Keratinocyte (primary cell): ENCODE measurements around the gene BNC2. TPM values are rescaled to one million over a fixed set of nuclear protein-coding genes. Genes with fewer than 3 reads are reported as not detected.

Experiments
- DNase-seq: peaks from one replicate; pipeline ENCODE4 v3.0.0-alpha.2; 2011; ENCODE audit warnings: low read depth, missing footprints, low spot score
- FAIRE-seq: peaks from 2 replicates; lab custom pipeline; 2011; peaks lifted over from hg19 to GRCh38; lab: Jason Lieb, UNC
- H2AFZ ChIP-seq: 2 replicates; pipeline ENCODE4 v1.6.0; 2012; ENCODE audit warnings: low read length, control low read depth, inconsistent platforms; ENCODE audit not compliant: control insufficient read depth
- H3K27ac ChIP-seq: 2 replicates; pipeline ENCODE4 v1.5.1; 2011; ENCODE audit warnings: low read length; ENCODE audit not compliant: control insufficient read depth, insufficient read depth
- H3K27me3 ChIP-seq: 3 replicates; pipeline ENCODE4 v1.6.0; 2011; ENCODE audit warnings: low read length; ENCODE audit not compliant: control insufficient read depth, insufficient read depth; ENCODE audit errors: extremely low read depth
- H3K36me3 ChIP-seq, 2 experiments: 2 replicates in 1 of 2; 3 replicates in 1 of 2; pipeline ENCODE4 v1.5.1; 2011; ENCODE audit warnings: low read length in 2 of 2, mild to moderate bottlenecking in 1 of 2; ENCODE audit not compliant: control insufficient read depth in 2 of 2, insufficient read depth in 2 of 2; ENCODE audit errors: extremely low read depth in 1 of 2
- H3K4me1 ChIP-seq: 3 replicates; pipeline ENCODE4 v1.5.1; 2011; ENCODE audit warnings: low read length; ENCODE audit not compliant: control insufficient read depth, insufficient read depth; ENCODE audit errors: extremely low read depth
- H3K4me2 ChIP-seq: 3 replicates; pipeline ENCODE4 v1.6.0; 2011; ENCODE audit warnings: low read depth, low read length; ENCODE audit not compliant: control insufficient read depth, insufficient read depth; ENCODE audit errors: extremely low read depth
- H3K4me3 ChIP-seq, 3 experiments: fragments of 200-600 bp in 1 of 3; sonication (generic) in 1 of 3; 2 replicates in 2 of 3; 3 replicates in 1 of 3; pipeline ENCODE4 v1.5.1; 2011 to 2016; ENCODE audit warnings: low read length in 3 of 3, mild to moderate bottlenecking in 3 of 3, control low read depth in 2 of 3, inconsistent platforms in 1 of 3, low read depth in 1 of 3, mixed read lengths in 1 of 3, mixed run types in 1 of 3, moderate library complexity in 1 of 3; ENCODE audit not compliant: control insufficient read depth in 2 of 3, insufficient read depth in 2 of 3; ENCODE audit errors: extremely low read depth in 1 of 3
- H3K79me2 ChIP-seq: 2 replicates; pipeline ENCODE4 v1.6.0; 2012; ENCODE audit warnings: low read length; ENCODE audit not compliant: control insufficient read depth, insufficient read depth
- H3K9ac ChIP-seq: 3 replicates; pipeline ENCODE4 v1.6.0; 2011; ENCODE audit warnings: low read length; ENCODE audit not compliant: control insufficient read depth, insufficient read depth; ENCODE audit errors: extremely low read depth
- H3K9me1 ChIP-seq: 3 replicates; pipeline ENCODE4 v1.6.0; 2011; ENCODE audit warnings: low read length; ENCODE audit not compliant: control insufficient read depth, insufficient read depth; ENCODE audit errors: extremely low read depth
- H3K9me3 ChIP-seq: 2 replicates; pipeline ENCODE4 v1.5.1; 2012; ENCODE audit warnings: low read depth, low read length; ENCODE audit not compliant: control insufficient read depth
- H4K20me1 ChIP-seq: 3 replicates; pipeline ENCODE4 v1.6.0; 2011; ENCODE audit warnings: low read length; ENCODE audit not compliant: control insufficient read depth, insufficient read depth; ENCODE audit errors: extremely low read depth
- EZH2 ChIP-seq: IDR thresholded peaks from one replicate; pipeline ENCODE4 v1.6.1; 2012; ENCODE audit warnings: inconsistent platforms, mild to moderate bottlenecking, low read length, moderate library complexity
- dilution Hi-C: fragments of 300-500 bp; cut with MboI; formaldehyde crosslinking; loops from one replicate; pipeline ENCODE4 v1.7.0; 2020; ENCODE audit warnings: low sequenced_read_pairs; ENCODE audit not compliant: extremely low pct_ligation_motif_present
- polyA plus RNA-seq, 5 experiments: library from polyadenylated mRNA; depleted of rRNA in 3 of 5; stranded (reverse) in 3 of 5; stranded (forward) in 1 of 5; unstranded in 1 of 5; fragments of >200 nt; gene quantifications; 1 replicate in 1 of 5; 2 replicates in 3 of 5; 3 replicates in 1 of 5; pipeline versions ENCODE4 v1.2.1 to v1.2.3, GENCODE V29; 2011 to 2012; ENCODE audit warnings: missing spikeins in 2 of 5, low read depth in 1 of 5, low replicate concordance in 1 of 5
- TF ChIP-seq, protein P1 (sequence below), 3 experiments: IDR thresholded peaks in 1 of 3; conservative IDR thresholded peaks in 1 of 3; optimal IDR thresholded peaks in 1 of 3; 2 replicates in 2 of 3; 3 replicates in 1 of 3; pipeline versions ENCODE3 to v1.5.1; 2011; ENCODE audit warnings: low read length in 3 of 3, mild to moderate bottlenecking in 3 of 3, moderate library complexity in 2 of 3, control low read depth in 1 of 3, inconsistent platforms in 1 of 3; ENCODE audit not compliant: insufficient read depth in 2 of 3; ENCODE audit errors: extremely low read depth in 1 of 3

BNC2 gene
- polyA plus RNA-seq, 1 donor (not counting 4 experiments of a cell fraction or from before 2014, with no cell fraction given): 1.1 TPM

DNA sequence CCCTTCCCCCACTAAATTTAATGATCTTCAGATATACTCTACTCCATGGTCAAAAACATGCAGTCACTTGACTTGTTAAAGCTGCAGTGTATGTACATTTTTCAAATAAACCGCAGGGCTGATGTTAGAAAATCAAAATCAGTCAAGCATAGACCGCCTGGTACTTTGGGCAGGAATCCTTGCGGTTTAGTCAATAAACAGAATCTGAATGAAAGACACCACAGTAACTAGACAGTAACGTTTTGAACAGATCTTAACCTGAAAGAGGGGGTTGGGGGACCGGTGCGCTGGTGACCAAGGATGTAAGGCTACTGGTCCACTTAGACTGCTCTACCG, 188.8 kb downstream of the BNC2 start:
- TF ChIP-seq, protein P1, sequence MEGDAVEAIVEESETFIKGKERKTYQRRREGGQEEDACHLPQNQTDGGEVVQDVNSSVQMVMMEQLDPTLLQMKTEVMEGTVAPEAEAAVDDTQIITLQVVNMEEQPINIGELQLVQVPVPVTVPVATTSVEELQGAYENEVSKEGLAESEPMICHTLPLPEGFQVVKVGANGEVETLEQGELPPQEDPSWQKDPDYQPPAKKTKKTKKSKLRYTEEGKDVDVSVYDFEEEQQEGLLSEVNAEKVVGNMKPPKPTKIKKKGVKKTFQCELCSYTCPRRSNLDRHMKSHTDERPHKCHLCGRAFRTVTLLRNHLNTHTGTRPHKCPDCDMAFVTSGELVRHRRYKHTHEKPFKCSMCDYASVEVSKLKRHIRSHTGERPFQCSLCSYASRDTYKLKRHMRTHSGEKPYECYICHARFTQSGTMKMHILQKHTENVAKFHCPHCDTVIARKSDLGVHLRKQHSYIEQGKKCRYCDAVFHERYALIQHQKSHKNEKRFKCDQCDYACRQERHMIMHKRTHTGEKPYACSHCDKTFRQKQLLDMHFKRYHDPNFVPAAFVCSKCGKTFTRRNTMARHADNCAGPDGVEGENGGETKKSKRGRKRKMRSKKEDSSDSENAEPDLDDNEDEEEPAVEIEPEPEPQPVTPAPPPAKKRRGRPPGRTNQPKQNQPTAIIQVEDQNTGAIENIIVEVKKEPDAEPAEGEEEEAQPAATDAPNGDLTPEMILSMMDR (optimal IDR thresholded peaks at IDR 0.05 in 1 of 3, IDR thresholded peaks at IDR 0.05 in 1 of 3, conservative IDR thresholded peaks at IDR 0.05 in 1 of 3; ENCODE audit: extremely low read depth in 1 of 3, insufficient read depth in 2 of 3, low read length in 3 of 3): no peak
- TF ChIP-seq EZH2: no peak
- no peak overlapping the region for H2AFZ ChIP-seq
- FAIRE-seq: no peak
- no peaks in the 10 kb centered on the region for H3K27me3 ChIP-seq
- no peak overlapping the region for H3K4me2 ChIP-seq
- dilution Hi-C loops: no loop called here
- no peaks in the 10 kb centered on the region for H3K79me2 ChIP-seq
- no peaks in the 10 kb centered on the region for H3K4me1 ChIP-seq
- no peak overlapping the region for H3K9ac ChIP-seq
- no peaks in the 10 kb centered on the region for H3K9me3 ChIP-seq
- no peaks in the 10 kb centered on the region for H3K9me1 ChIP-seq
- H3K4me3 ChIP-seq: no peak overlapping the region
- no peak for DNase-seq
- H4K20me1 ChIP-seq: no peaks in the 10 kb centered on the region
- H3K36me3 ChIP-seq: no peaks in the 10 kb centered on the region
- no peak overlapping the region for H3K27ac ChIP-seq

DNA sequence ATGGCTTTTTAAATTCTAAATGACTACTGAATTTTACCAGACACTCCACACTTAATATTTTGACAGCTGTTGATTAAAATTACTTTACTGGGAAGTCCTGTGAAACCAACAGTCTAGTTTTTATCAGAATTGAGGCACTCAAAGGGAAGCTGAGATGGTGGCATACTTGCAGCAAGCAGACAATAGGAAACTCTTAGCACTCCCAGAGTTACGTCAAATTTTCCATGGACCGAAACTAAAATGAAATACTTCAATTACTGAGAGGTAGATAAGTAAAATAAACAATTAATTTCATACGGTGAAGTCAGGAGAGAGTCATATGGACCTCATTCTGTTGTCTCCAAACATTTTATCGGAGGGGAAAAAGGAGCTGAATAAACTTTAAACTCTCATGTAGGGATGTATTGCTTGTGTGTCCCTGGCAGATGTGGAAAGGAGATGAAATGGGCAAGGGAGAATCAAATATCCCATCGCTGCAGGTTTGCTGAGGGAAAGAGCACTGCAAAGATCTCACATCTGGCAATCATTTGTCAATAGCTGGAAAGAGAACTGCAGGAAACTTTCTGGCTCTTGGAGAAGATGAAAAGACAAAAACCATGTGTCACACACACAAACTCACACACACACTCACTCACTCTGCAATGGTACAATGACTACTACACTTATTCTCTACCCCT, 189.4 kb downstream of the BNC2 start:
- Histone ChIP-seq H2AFZ (no peak overlapping the region), H3K36me3 (no peaks in the 10 kb centered on the region), H3K4me1 (no peaks in the 10 kb centered on the region), H3K9me3 (no peaks in the 10 kb centered on the region), H3K4me3 (no peak overlapping the region), H4K20me1 (no peaks in the 10 kb centered on the region), H3K9ac (no peak overlapping the region), H3K79me2 (no peaks in the 10 kb centered on the region), H3K4me2 (no peak overlapping the region), H3K27me3 (no peaks in the 10 kb centered on the region), H3K27ac (no peak overlapping the region), H3K9me1 (no peaks in the 10 kb centered on the region)
- dilution Hi-C loops: no loop called here
- FAIRE-seq (no peak), DNase-seq (no peak)
- TF ChIP-seq, protein P1 (optimal IDR thresholded peaks at IDR 0.05 in 1 of 3, IDR thresholded peaks at IDR 0.05 in 1 of 3, conservative IDR thresholded peaks at IDR 0.05 in 1 of 3; ENCODE audit: extremely low read depth in 1 of 3, insufficient read depth in 2 of 3, low read length in 3 of 3): no peak
- no peak for TF ChIP-seq EZH2
